Esophagus squamous epithelium (tissue), 5 donors: ENCODE data around the gene MGMT. TPM values are rescaled to one million over a fixed set of nuclear protein-coding genes. Genes with fewer than 3 reads are reported as not detected.

Source experiments
- DNase-seq: peaks from one replicate; lab custom pipeline; 2025; lab: John Stamatoyannopoulos, UW
- H3K27ac ChIP-seq, 4 donors: fragments of 200-600 bp; sonication (generic); one replicate each; pipeline ENCODE4 v1.5.1; 2016 to 2019; ENCODE audit warnings: mild to moderate bottlenecking in 1 of 4
- H3K27me3 ChIP-seq, 4 donors: fragments of 200-600 bp; sonication (generic); 1 replicate in 3 of 4; 2 replicates in 1 of 4; pipeline versions ENCODE4 v1.5.1 to v1.6.0; 2017 to 2021; ENCODE audit warnings: antibody characterized with exemption in 1 of 4
- H3K36me3 ChIP-seq, 3 donors: fragments of 200-600 bp; sonication (generic); one replicate each; pipeline ENCODE4 v1.5.1; 2016 to 2019
- H3K4me1 ChIP-seq, 3 donors: fragments of 200-600 bp; sonication (generic); one replicate each; pipeline ENCODE4 v1.5.1; 2017 to 2019
- H3K4me3 ChIP-seq, 4 donors: fragments of 200-600 bp; sonication (generic); 1 replicate in 3 of 4; 2 replicates in 1 of 4; pipeline ENCODE4 v1.5.1; 2016 to 2019; ENCODE audit warnings: mild to moderate bottlenecking in 2 of 4, moderate library complexity in 1 of 4
- H3K9me3 ChIP-seq, 3 donors: fragments of 200-600 bp; sonication (generic); one replicate each; pipeline ENCODE4 v1.5.1; 2016 to 2019
- CTCF ChIP-seq, 6 experiments: fragments of 450-650 bp in 4 of 6; fragments of 200-600 bp in 2 of 6; sonication (generic) in 2 of 6; IDR thresholded peaks; one replicate each; pipeline ENCODE4 v1.5.1; 2016 to 2019; ENCODE audit warnings: antibody characterized with exemption in 6 of 6, mild to moderate bottlenecking in 4 of 6, moderate library complexity in 4 of 6
- POLR2A ChIP-seq, 4 donors: fragments of 450-650 bp; IDR thresholded peaks; one replicate each; pipeline ENCODE4 v1.6.1; 2017; ENCODE audit warnings: antibody characterized with exemption in 4 of 4, mild to moderate bottlenecking in 4 of 4, moderate library complexity in 3 of 4
- WGBS, 2 donors: methylation state at CpG; one replicate each; pipeline ENCODE4 v1.1.5; 2018; 5-methylcytosine and 5-hydroxymethylcytosine counted together
- intact Hi-C: fragments of 100-400 bp; cut with DNase I; formaldehyde crosslinking; loops from one replicate; pipeline ENCODE4 v1.15.0; 2022
- total RNA-seq, 4 donors: library from RNA; depleted of rRNA; stranded (reverse); fragments of >200 nt; gene quantifications; one replicate each; pipeline ENCODE4 v1.1.0, GENCODE V29; 2016
- donor health status: DM: yes; HTN: yes; CAD: no.

Gene MGMT
- total RNA-seq, 4 donors from 2014 or later, result 15.6 to 28.8 (median 18.4) TPM

DNA sequence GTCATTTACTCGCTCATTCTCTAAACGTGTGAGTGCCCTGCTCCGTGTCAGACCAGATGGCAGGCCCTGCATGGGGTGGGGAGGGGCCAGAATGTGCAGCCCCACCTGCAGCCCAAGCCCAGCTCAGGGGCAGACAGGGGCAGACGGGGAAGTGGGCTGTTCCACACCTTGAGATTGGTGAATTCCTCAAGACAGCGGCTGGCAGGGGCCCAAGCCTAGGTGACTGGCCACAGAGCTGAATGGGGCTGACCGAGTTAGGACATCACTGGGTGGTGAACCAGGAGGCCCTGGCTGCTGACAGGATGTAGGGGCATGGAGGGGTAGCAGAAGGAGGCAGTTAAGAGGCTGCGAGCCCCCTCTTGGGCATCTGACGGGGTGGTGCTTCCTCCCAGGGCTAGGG, 79.1 kb downstream of the MGMT start:
- Histone ChIP-seq H3K4me3 (no peak overlapping the region), H3K36me3 (no peaks in the 10 kb centered on the region), H3K4me1 (peaks cover 0 to 19% (median 0%) of the 10 kb centered on the region in 3 donors), H3K27me3 (no peaks in the 10 kb centered on the region), H3K9me3 (no peaks in the 10 kb centered on the region), H3K27ac (no peak overlapping the region)
- intact Hi-C loops, result no loop called here
- no peak for TF ChIP-seq CTCF (IDR thresholded peaks at IDR 0.05)
- TF ChIP-seq POLR2A (IDR thresholded peaks at IDR 0.05), result no peak
- DNase-seq, result no peak
- 76 to 80% methylated on average over 7 to 8 of the region's 8 CpGs for WGBS, 2 donors

DNA sequence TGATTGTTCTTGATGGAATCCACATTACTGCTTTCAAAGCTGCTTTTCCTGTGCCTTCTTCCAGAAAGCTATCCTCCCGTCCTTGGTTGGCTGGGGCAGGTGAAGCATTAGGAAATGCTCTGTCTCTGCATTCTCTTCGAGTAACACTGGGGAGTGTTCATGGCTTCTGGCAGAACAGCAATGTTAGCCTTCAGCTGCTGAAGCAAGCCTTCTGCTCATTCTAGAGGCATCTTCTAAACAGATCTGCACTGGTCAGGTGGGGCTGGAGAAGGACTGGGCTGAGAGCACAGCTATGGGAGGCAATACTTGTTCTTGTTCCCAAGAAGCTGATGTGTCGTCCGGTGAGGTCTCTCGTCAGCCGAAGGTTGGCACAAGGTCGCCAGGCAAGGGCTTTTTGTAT, 80.6 kb downstream of the MGMT start:
- no peak overlapping the region for H3K4me3 ChIP-seq
- DNase-seq, result no peak
- TF ChIP-seq CTCF (IDR thresholded peaks at IDR 0.05) (no peak), POLR2A (IDR thresholded peaks at IDR 0.05) (no peak)

GRCh38 chr10:129548600-129548999, 81.6 kb downstream of the MGMT start:
- H3K27me3 ChIP-seq, result no peaks in the 10 kb centered on the region
- DNase-seq, result no peak
- H3K9me3 ChIP-seq, result no peaks in the 10 kb centered on the region
- peaks cover 0 to 12% (median 0%) of the 10 kb centered on the region in 3 donors for H3K4me1 ChIP-seq
- H3K27ac ChIP-seq, result no peak overlapping the region
- intact Hi-C loops, result no loop called here
- H3K4me3 ChIP-seq, result no peak overlapping the region
- H3K36me3 ChIP-seq, result no peaks in the 10 kb centered on the region
- no peak for TF ChIP-seq POLR2A (IDR thresholded peaks at IDR 0.05)
- TF ChIP-seq CTCF (IDR thresholded peaks at IDR 0.05), result no peak
- WGBS, 2 donors, result 82% methylated on average over 6 to 8 of the region's 10 CpGs

More for the DNA sequence above, 80.6 kb downstream of the MGMT start:
- no peaks in the 10 kb centered on the region for H3K36me3 ChIP-seq
- H3K9me3 ChIP-seq, result no peaks in the 10 kb centered on the region
- 22 to 78% methylated on average over 2 to 6 of the region's 7 CpGs for WGBS, 2 donors
- H3K27ac ChIP-seq, result no peak overlapping the region
- intact Hi-C loops, result no loop called here
- peaks cover 0 to 19% (median 0%) of the 10 kb centered on the region in 3 donors for H3K4me1 ChIP-seq
- no peaks in the 10 kb centered on the region for H3K27me3 ChIP-seq

GRCh38 chr10:129550076-129550475, 83.0 kb downstream of the MGMT start:
- Histone ChIP-seq H3K27me3 (no peaks in the 10 kb centered on the region), H3K27ac (no peak overlapping the region), H3K36me3 (no peaks in the 10 kb centered on the region), H3K9me3 (no peaks in the 10 kb centered on the region), H3K4me1 (peaks cover 0 to 6% (median 0%) of the 10 kb centered on the region in 3 donors), H3K4me3 (no peak overlapping the region)
- TF ChIP-seq CTCF (IDR thresholded peaks at IDR 0.05) (no peak), POLR2A (IDR thresholded peaks at IDR 0.05) (no peak)
- intact Hi-C loops, result no loop called here
- no peak for DNase-seq
- WGBS, 2 donors, result 90 to 93% methylated on average over 16 of the region's 16 CpGs

- intact Hi-C loops, result no loop called here
- no peak for TF ChIP-seq CTCF (IDR thresholded peaks at IDR 0.05)
- no peak for TF ChIP-seq POLR2A (IDR thresholded peaks at IDR 0.05)
- no peaks in the 10 kb centered on the region for H3K27me3 ChIP-seq
- no peak overlapping the region for H3K27ac ChIP-seq
- H3K9me3 ChIP-seq, result no peaks in the 10 kb centered on the region
- 94 to 96% methylated on average over 6 to 10 of the region's 10 CpGs for WGBS, 2 donors
- H3K4me1 ChIP-seq, result peaks cover 0 to 6% (median 0%) of the 10 kb centered on the region in 3 donors
- no peak for DNase-seq
- no peak overlapping the region for H3K4me3 ChIP-seq
- H3K36me3 ChIP-seq, result no peaks in the 10 kb centered on the region
Observed at GRCh38 chr10:129550658-129551057, 83.6 kb downstream of the MGMT start.
